Spinal cord (tissue), 10 donors: Measurements from ENCODE around the gene ITGA1. TPM values are rescaled to one million over a fixed set of nuclear protein-coding genes. Genes with fewer than 3 reads are reported as not detected.

Experiments
- DNase-seq, 6 donors: peaks; one replicate each; pipeline versions ENCODE4 v3.0.0 to v3.0.0-alpha.2; 2013 to 2015; ENCODE audit warnings: low spot score in 6 of 6, low read depth in 4 of 6
- H3K27ac ChIP-seq: one replicate; pipeline ENCODE4 v1.5.1; 2013; ENCODE audit warnings: low read depth, low read length, control low read depth
- H3K27me3 ChIP-seq: one replicate; pipeline ENCODE4 v1.6.1; 2013; ENCODE audit warnings: low read length; ENCODE audit not compliant: control insufficient read depth, insufficient read depth
- H3K36me3 ChIP-seq: one replicate; pipeline ENCODE4 v1.6.1; 2013; ENCODE audit warnings: low read length; ENCODE audit not compliant: control insufficient read depth, insufficient read depth
- H3K4me1 ChIP-seq: one replicate; pipeline ENCODE4 v1.6.1; 2013; ENCODE audit warnings: low read length; ENCODE audit not compliant: control insufficient read depth, insufficient read depth
- H3K4me3 ChIP-seq: one replicate; pipeline ENCODE4 v1.5.1; 2013; ENCODE audit warnings: low read depth, low read length, control low read depth
- H3K9me3 ChIP-seq: one replicate; pipeline ENCODE4 v1.6.1; 2013; ENCODE audit warnings: low read length; ENCODE audit not compliant: control insufficient read depth, insufficient read depth
- WGBS: methylation state at CpG from one replicate; pipeline ENCODE4 v1.1.5; 2013; ENCODE audit warnings: missing lambda C conversion rate; ENCODE audit not compliant: insufficient coverage; 5-methylcytosine and 5-hydroxymethylcytosine counted together
- polyA plus RNA-seq, 2 donors: library from polyadenylated mRNA; unstranded; fragments of 120-200 nt; gene quantifications; one replicate each; pipeline ENCODE4 v1.2.1, GENCODE V29; 2013; ENCODE audit not compliant: insufficient read length in 2 of 2
- total RNA-seq, 2 donors: library from RNA; depleted of rRNA in 1 of 2; stranded (reverse); fragments of 120-200 nt in 1 of 2; fragments of >200 nt in 1 of 2; gene quantifications; one replicate each; pipeline versions ENCODE4 v1.2.3 to v1.2.4, GENCODE V29; 2013 to 2014
- donor health status: healthy.

The ITGA1 gene
- total and polyA plus RNA-seq, 4 donors = 8.2 to 64.0 (median 17.3) TPM

GRCh38 chr5:52749666-52750065 lies 38.0 kb upstream of the ITGA1 start:
- no peak overlapping the region for H3K27ac ChIP-seq
- H3K4me1 ChIP-seq = no peaks in the 10 kb centered on the region
- no peak overlapping the region for H3K4me3 ChIP-seq
- H3K9me3 ChIP-seq = no peaks in the 10 kb centered on the region
- H3K27me3 ChIP-seq = no peaks in the 10 kb centered on the region
- H3K36me3 ChIP-seq = no peaks in the 10 kb centered on the region
- DNase-seq = no peak

GRCh38 chr5:52751137-52751536 lies 36.6 kb upstream of the ITGA1 start:
- no peaks in the 10 kb centered on the region for H3K9me3 ChIP-seq
- no peaks in the 10 kb centered on the region for H3K36me3 ChIP-seq
- H3K4me3 ChIP-seq = no peak overlapping the region
- no peak for DNase-seq
- H3K4me1 ChIP-seq = no peaks in the 10 kb centered on the region
- H3K27ac ChIP-seq = no peak overlapping the region
- no CpG with 5 or more reads among the region's 1 CpG for WGBS
- H3K27me3 ChIP-seq = no peaks in the 10 kb centered on the region

GRCh38 chr5:52754051-52754450 lies 33.7 kb upstream of the ITGA1 start:
- Histone ChIP-seq H3K4me3 (no peak overlapping the region), H3K4me1 (no peaks in the 10 kb centered on the region), H3K27ac (no peak overlapping the region), H3K36me3 (no peaks in the 10 kb centered on the region), H3K27me3 (no peaks in the 10 kb centered on the region), H3K9me3 (no peaks in the 10 kb centered on the region)
- 100% methylated on average over 1 of the region's 2 CpGs for WGBS
- DNase-seq = no peak

GRCh38 chr5:52757527-52757926 lies 30.2 kb upstream of the ITGA1 start:
- no peaks in the 10 kb centered on the region for H3K4me1 ChIP-seq
- no peak overlapping the region for H3K4me3 ChIP-seq
- no CpG with 5 or more reads among the region's 2 CpGs for WGBS
- no peak overlapping the region for H3K27ac ChIP-seq
- H3K9me3 ChIP-seq = no peaks in the 10 kb centered on the region
- H3K36me3 ChIP-seq = no peaks in the 10 kb centered on the region
- DNase-seq = no peak
- no peaks in the 10 kb centered on the region for H3K27me3 ChIP-seq

- DNase-seq = no peak
- Histone ChIP-seq H3K27me3 (no peaks in the 10 kb centered on the region), H3K4me1 (no peaks in the 10 kb centered on the region), H3K9me3 (no peaks in the 10 kb centered on the region), H3K27ac (no peak overlapping the region), H3K4me3 (no peak overlapping the region), H3K36me3 (no peaks in the 10 kb centered on the region)
- WGBS = 98% methylated on average over 5 of the region's 5 CpGs
Observed at GRCh38 chr5:52758014-52758413, 29.7 kb upstream of the ITGA1 start.

GRCh38 chr5:52759331-52759730 lies 28.4 kb upstream of the ITGA1 start:
- no peak for DNase-seq
- Histone ChIP-seq H3K36me3 (no peaks in the 10 kb centered on the region), H3K27ac (no peak overlapping the region), H3K27me3 (no peaks in the 10 kb centered on the region), H3K4me3 (no peak overlapping the region), H3K4me1 (no peaks in the 10 kb centered on the region), H3K9me3 (no peaks in the 10 kb centered on the region)
- no CpG with 5 or more reads among the region's 1 CpG for WGBS

GRCh38 chr5:52760695-52761366 lies 26.9 kb upstream of the ITGA1 start:
- Histone ChIP-seq H3K4me3 (no peak overlapping the region), H3K36me3 (no peaks in the 10 kb centered on the region), H3K27ac (no peak overlapping the region), H3K4me1 (no peaks in the 10 kb centered on the region), H3K27me3 (no peaks in the 10 kb centered on the region), H3K9me3 (no peaks in the 10 kb centered on the region)
- no peak for DNase-seq
- WGBS = no CpG with 5 or more reads among the region's 1 CpG

- 90% methylated on average over 2 of the region's 2 CpGs for WGBS
- no peaks in the 10 kb centered on the region for H3K9me3 ChIP-seq
- no peak overlapping the region for H3K27ac ChIP-seq
- no peak overlapping the region for H3K4me3 ChIP-seq
- H3K27me3 ChIP-seq = no peaks in the 10 kb centered on the region
- no peaks in the 10 kb centered on the region for H3K4me1 ChIP-seq
- no peaks in the 10 kb centered on the region for H3K36me3 ChIP-seq
- DNase-seq = no peak
Observed at GRCh38 chr5:52767217-52767743, 20.4 kb upstream of the ITGA1 start.

- no peaks in the 10 kb centered on the region for H3K9me3 ChIP-seq
- no peaks in the 10 kb centered on the region for H3K36me3 ChIP-seq
- DNase-seq = no peak
- no peak overlapping the region for H3K4me3 ChIP-seq
- WGBS = no CpG with 5 or more reads among the region's 1 CpG
- H3K4me1 ChIP-seq = no peaks in the 10 kb centered on the region
- H3K27ac ChIP-seq = no peak overlapping the region
- H3K27me3 ChIP-seq = no peaks in the 10 kb centered on the region
Observed at GRCh38 chr5:52767766-52768480, 19.8 kb upstream of the ITGA1 start.

- Histone ChIP-seq H3K36me3 (no peaks in the 10 kb centered on the region), H3K4me3 (no peak overlapping the region), H3K27me3 (no peaks in the 10 kb centered on the region), H3K27ac (no peak overlapping the region), H3K9me3 (no peaks in the 10 kb centered on the region), H3K4me1 (no peaks in the 10 kb centered on the region)
- 88% methylated on average over 2 of the region's 5 CpGs for WGBS
- no peak for DNase-seq
Observed at GRCh38 chr5:52769061-52769460, 18.7 kb upstream of the ITGA1 start.
